HUES48 (cell line): Measurements from ENCODE around the gene ASCL2.

Experiments used
- H3K27ac ChIP-seq: one replicate; pipeline ENCODE4 v1.7.0; 2013; ENCODE audit warnings: low read depth, low read length, inconsistent platforms
- H3K27me3 ChIP-seq: 2 replicates; pipeline ENCODE4 v1.6.1; 2013; ENCODE audit warnings: mild to moderate bottlenecking, low read length; ENCODE audit not compliant: control insufficient read depth, insufficient read depth
- H3K36me3 ChIP-seq: 2 replicates; pipeline ENCODE4 v1.6.1; 2013; ENCODE audit warnings: low read length; ENCODE audit not compliant: control insufficient read depth, insufficient read depth
- H3K4me1 ChIP-seq: 2 replicates; pipeline ENCODE4 v1.6.1; 2013; ENCODE audit warnings: mild to moderate bottlenecking, low read length; ENCODE audit not compliant: control insufficient read depth, insufficient read depth
- H3K4me3 ChIP-seq: 2 replicates; pipeline ENCODE4 v1.5.1; 2013; ENCODE audit warnings: mild to moderate bottlenecking, low read depth, low read length
- H3K9ac ChIP-seq: 2 replicates; pipeline ENCODE4 v1.6.1; 2013; ENCODE audit warnings: mild to moderate bottlenecking, low read depth, low read length, moderate library complexity
- H3K9me3 ChIP-seq: 2 replicates; pipeline ENCODE4 v1.6.1; 2013; ENCODE audit warnings: low read length; ENCODE audit not compliant: control insufficient read depth, insufficient read depth

Gene ASCL2, protein sequence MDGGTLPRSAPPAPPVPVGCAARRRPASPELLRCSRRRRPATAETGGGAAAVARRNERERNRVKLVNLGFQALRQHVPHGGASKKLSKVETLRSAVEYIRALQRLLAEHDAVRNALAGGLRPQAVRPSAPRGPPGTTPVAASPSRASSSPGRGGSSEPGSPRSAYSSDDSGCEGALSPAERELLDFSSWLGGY

DNA sequence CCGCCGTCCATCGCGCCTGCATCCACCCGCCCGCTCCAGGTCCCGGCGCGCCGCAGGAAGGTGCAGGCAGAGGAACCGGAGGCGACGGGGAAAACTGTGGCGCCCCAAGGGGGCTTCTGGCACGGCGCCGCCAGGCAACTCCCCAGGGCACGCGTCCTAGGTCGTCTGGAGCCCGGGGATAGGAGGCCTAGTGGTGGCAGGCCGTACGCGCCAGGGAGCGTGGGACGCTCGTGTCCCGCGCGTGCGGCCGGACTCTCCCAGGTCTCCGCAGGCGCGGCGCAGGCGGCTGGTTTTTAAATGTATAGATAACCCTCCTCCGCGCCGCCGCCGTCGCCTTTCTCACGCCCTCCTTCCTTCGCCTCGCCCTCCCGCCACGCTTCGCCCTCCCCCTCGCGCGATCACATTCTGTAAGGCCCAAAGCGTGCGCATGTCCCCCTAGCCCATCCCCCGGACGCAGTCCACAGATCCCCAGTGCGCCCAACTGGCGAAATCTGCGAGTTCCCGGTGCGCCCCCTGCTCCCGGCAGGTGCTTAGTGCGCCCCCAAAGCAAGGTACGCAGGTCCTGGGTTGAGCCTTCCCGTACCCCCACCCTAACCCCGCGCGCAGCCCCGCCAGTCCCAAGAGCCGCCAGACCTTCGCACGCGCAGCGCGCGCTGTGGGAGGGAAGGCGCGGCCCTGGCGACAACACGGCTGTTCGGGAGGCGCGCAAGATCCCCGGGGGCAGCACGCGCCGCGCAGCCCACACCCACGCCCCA lies at the start of gene ASCL2:
ASCL2 (minus strand) TSS at position 267 of the 755 bp plus-strand sequence; CDS start at position 11, 256 bp downstream.
- H3K4me3 ChIP-seq: peak within 1 kb of the TSS; percentile 59
- no peak within 1 kb of the TSS for H3K27ac ChIP-seq
- H3K9ac ChIP-seq: no peak within 1 kb of the TSS

DNA sequence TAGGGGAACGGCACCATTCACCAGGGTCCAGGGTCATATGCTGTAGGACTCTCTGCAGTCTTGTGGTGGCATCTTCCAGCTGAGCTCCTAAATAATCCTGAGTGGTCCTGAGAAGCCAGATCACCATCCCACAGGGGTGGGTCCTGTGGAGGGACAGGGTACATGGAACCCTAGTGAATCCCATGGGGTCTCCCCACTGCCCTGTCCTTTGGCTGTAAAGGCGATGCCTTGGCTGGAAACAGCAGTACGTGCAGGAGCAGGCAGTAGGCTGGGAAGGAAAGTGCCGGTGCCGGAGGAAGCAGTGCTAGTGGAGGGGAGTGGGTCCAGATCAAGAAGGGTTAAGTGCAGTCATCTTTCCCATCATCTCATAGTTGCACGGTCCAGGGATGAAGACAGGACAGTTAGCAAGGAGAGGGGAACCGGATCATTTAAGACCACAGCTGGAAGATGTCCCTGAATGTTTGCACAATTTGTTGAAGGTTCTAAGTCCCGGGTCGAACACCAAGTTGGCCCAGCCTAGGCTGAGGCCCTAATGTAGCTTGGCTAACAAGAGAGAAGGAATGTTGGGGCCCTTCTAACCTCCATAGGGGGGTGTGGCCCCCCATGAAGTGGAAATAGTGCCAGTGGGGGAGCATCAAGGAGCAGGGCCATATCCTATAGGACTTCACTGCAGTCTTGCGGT lies 49.5 kb upstream of the ASCL2 start:
- H3K27ac ChIP-seq: no peak overlapping the region
- no peaks in the 10 kb centered on the region for H3K9me3 ChIP-seq
- H3K36me3 ChIP-seq: no peaks in the 10 kb centered on the region
- H3K9ac ChIP-seq: no peak overlapping the region
- H3K27me3 ChIP-seq: no peaks in the 10 kb centered on the region
- H3K4me1 ChIP-seq: no peaks in the 10 kb centered on the region
- H3K4me3 ChIP-seq: no peak overlapping the region

More for the DNA sequence above, at the start of gene ASCL2:
- peaks cover 85% of the 10 kb centered on the region for H3K27me3 ChIP-seq
- H3K9me3 ChIP-seq: no peaks in the 10 kb centered on the region
- no peaks in the 10 kb centered on the region for H3K36me3 ChIP-seq
- H3K4me1 ChIP-seq: 0 out of 2 replicates have a peak, but pooled peaks cover 2% of the 10 kb centered on the region

DNA sequence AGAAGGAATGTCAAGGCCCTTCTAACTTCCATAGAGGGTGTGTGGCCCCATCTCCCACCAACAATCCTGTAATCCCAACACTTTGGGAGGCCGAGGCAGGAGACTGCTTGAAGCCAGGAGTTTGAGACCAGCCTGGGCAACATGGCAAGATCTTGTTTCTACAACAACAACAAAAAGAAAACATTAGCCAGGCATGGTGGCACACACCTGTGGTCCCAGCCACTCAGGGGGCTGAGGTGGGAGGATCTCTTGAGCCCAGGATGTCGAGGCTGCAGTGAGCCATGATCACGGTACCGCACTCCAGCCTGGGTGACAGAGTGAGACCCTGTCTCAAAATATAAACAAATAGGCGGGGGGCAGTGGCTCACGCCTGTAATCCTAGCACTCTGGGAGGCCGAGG lies 48.3 kb upstream of the ASCL2 start:
- no peak overlapping the region for H3K4me3 ChIP-seq
- H3K9me3 ChIP-seq: no peaks in the 10 kb centered on the region
- H3K27me3 ChIP-seq: no peaks in the 10 kb centered on the region
- no peaks in the 10 kb centered on the region for H3K36me3 ChIP-seq
- no peaks in the 10 kb centered on the region for H3K4me1 ChIP-seq
- no peak overlapping the region for H3K9ac ChIP-seq
- no peak overlapping the region for H3K27ac ChIP-seq

DNA sequence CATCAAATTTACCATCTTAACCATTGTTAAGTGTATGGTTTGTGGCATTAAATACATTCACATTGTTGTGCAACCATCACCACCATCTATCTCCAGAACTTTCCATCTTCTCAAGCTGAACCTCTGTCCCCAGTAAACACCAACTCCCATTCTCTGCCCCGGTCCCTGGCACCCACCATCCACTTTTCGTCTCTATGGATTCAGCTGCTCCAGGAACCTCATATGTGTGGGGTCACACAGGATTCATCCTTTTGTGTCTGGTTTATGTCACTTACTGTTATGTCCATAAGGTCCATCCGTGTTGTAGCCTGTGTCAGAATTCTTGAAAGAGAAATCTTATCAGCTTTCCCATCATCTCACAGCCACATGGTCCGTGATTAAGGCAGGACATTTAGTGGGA lies 47.7 kb upstream of the ASCL2 start:
- no peak overlapping the region for H3K27ac ChIP-seq
- no peaks in the 10 kb centered on the region for H3K4me1 ChIP-seq
- no peaks in the 10 kb centered on the region for H3K27me3 ChIP-seq
- H3K4me3 ChIP-seq: no peak overlapping the region
- H3K36me3 ChIP-seq: no peaks in the 10 kb centered on the region
- H3K9ac ChIP-seq: no peak overlapping the region
- no peaks in the 10 kb centered on the region for H3K9me3 ChIP-seq

DNA sequence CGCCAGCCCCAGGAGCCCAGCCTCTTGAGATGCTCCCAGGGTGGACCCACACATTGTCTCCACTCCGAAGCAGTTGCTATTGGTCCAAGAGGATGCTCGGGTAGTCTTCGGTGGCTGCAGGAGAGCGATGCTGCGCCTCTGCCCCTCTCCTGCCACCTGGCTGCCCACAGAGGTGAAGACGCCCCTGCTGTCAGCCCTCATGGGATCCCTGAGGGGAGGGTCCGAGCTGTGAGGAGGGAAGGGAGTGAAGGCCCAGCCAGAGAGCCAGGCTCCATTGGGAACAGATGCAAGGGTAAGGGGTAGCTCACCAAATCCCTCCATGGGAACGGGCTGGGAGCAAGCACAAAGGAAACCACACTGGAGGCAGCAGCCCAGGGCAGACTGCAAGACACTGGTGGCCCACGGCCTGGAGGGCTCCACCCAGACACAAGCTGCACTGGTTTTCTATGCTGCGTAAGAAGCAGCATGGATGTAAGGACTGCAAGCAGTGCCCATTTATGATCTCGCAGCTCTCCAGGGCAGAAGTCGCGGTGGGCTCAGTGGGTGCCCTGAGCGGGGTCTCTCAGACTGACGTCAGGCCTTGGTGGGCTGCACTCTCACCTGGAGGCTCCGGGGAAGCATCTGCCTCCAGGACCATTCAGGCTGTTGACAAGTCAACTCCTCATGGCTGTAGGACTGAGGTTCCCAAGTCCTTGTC lies 47.1 kb upstream of the ASCL2 start:
- no peak overlapping the region for H3K9ac ChIP-seq
- no peaks in the 10 kb centered on the region for H3K27me3 ChIP-seq
- no peak overlapping the region for H3K27ac ChIP-seq
- H3K4me1 ChIP-seq: no peaks in the 10 kb centered on the region
- no peaks in the 10 kb centered on the region for H3K9me3 ChIP-seq
- no peak overlapping the region for H3K4me3 ChIP-seq
- no peaks in the 10 kb centered on the region for H3K36me3 ChIP-seq

DNA sequence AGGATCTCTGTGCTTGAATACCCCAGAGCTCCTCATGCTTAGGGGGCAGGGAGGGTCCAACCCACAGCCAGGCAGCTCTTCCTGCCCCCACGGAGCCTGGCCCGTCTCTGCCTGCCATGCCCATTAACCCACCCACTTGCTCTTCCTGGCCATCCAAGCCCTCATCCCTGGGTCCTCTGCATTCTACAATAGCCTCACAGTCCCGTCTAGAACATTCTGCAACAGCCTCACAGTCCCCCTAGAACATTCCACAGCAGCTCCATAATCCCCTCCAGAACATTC lies 46.5 kb upstream of the ASCL2 start:
- Histone ChIP-seq H3K27me3 (no peaks in the 10 kb centered on the region), H3K9ac (no peak overlapping the region), H3K4me1 (no peaks in the 10 kb centered on the region)

DNA sequence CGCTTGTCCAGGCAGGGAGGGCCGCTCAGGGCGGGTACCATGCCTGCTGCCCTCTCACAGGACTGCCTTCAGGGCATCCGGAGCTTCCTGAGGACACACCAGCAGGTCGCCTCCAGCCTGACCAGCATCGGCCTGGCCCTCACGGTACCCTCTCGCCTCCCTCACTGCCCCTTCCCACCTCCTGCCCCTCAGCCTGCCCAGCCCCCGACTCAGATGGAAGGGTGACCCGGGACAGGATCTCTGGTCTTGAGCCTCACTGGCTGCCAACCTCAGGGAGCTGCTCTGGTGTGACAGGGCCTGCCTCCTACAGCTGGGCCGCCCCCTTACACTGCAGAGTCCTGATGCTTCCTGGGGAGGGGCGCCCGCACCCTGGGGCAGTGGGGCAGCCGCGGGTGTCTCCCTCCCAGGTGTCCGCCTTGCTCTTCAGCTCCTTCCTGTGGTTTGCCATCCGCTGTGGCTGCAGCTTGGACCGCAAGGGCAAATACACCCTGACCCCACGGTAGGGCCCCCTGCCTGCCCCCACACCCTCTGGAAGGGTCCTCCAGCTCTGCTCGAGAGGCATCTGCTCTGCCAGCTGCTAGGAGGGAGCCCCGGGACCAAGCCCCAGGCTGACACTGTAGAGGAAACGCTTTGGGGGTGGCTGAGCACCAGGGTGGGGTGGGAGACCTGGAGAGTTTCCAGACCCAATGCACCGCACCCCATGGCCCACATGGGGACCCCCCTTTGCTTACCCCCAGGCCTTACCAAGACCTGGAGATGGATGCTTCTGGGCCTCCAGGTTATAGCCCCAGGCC lies 46.0 kb upstream of the ASCL2 start:
- no peak overlapping the region for H3K9ac ChIP-seq
- no peaks in the 10 kb centered on the region for H3K9me3 ChIP-seq
- H3K36me3 ChIP-seq: no peaks in the 10 kb centered on the region
- H3K4me3 ChIP-seq: no peak overlapping the region
- H3K4me1 ChIP-seq: no peaks in the 10 kb centered on the region
- H3K27me3 ChIP-seq: no peaks in the 10 kb centered on the region
- no peak overlapping the region for H3K27ac ChIP-seq

More for the DNA sequence above, 46.5 kb upstream of the ASCL2 start:
- Histone ChIP-seq H3K9me3 (no peaks in the 10 kb centered on the region), H3K4me3 (no peak overlapping the region), H3K36me3 (no peaks in the 10 kb centered on the region), H3K27ac (no peak overlapping the region)

DNA sequence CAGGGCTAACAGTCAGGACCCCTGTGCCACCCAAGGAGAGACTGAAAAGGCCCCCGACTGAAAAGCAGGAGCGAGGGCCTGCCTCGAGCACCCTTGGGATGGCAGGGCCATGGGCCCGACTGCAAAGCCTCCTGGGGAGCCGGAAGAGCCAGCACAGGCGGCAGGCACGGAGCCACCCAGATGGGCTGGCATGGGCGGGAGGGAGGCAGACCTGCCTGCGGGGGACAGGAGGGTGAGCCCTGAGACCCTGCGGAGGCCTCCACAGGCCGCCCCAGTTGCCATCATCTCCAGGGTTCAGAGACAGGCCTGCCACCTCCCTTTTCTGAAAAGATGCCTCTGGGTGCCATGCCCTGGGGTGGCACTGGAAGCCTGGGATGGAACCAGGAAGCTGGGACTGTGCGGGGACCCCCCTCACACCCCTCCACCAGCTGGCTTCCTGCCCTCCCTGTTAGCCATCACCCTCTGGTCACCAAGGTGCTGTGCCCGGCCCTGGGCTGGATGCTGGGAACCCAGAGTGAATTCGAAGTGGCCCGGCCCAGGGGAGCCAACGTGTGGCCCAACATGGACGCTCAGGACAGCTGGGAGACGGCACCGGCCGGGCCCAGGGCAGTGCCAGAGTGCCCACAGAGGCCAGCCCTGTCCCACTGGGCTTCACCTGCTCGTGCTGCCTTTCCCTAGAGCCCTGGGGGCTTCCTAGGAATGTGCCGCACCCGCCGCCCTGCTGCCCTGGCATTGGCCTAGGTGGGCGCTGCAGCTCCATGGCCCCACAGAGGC lies 45.2 kb upstream of the ASCL2 start:
- no peaks in the 10 kb centered on the region for H3K4me1 ChIP-seq
- no peaks in the 10 kb centered on the region for H3K27me3 ChIP-seq
- H3K9ac ChIP-seq: no peak overlapping the region
- no peaks in the 10 kb centered on the region for H3K9me3 ChIP-seq
- H3K4me3 ChIP-seq: no peak overlapping the region
- no peak overlapping the region for H3K27ac ChIP-seq
- no peaks in the 10 kb centered on the region for H3K36me3 ChIP-seq

DNA sequence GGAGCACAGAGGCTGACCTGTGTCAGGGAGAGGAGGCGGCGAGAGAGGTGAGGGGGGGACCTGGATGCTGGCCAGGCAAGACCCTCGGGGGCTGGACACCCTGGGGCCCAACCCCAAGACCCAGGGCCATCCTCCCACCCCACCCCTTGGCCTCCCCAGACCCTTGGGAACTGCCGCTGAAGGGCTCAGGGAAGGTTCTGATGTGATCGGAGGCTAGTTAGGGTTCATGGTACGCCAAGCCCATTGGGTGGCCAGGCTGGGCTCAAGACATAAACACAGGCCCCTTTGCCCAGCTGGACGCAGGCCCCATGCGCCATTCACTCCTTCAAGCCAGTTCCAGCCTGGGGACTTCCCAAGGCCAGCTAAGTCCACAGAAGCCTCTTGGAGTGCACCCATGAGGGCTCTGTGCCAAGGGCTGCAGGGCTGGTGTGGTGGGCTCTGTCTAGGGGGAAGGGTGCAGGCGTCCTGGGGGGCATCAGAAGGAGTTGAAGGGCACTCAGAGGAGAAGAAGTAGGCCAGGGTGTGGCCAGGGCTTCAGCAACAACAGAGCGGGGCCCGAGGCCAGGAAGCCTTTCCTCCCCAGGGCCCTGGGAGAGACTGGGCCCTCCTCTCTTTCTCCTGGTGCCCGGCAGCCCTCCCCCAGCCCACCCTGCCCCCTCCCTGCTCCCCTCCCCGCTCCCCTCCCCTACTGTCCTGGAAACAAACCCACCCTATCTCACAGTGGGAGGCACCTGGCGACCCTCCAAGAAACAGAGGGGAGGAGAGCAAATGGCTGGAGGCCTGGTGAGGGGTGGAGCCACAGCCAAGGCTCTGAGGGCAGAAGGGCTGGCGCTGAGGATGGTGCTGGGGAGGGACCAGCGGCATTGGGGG lies 44.4 kb upstream of the ASCL2 start:
- no peak overlapping the region for H3K4me3 ChIP-seq
- H3K4me1 ChIP-seq: no peaks in the 10 kb centered on the region
- H3K9me3 ChIP-seq: no peaks in the 10 kb centered on the region
- H3K27me3 ChIP-seq: no peaks in the 10 kb centered on the region
- H3K27ac ChIP-seq: no peak overlapping the region
- H3K9ac ChIP-seq: no peak overlapping the region
- no peaks in the 10 kb centered on the region for H3K36me3 ChIP-seq
